NCI-H748 treated with DMSO at 0.1 percent for 48 hours (cell line): Measurements from ENCODE around the gene EXPH5.

Experiments used
- DNase-seq: peaks from one replicate; lab custom pipeline; 2025; lab: John Stamatoyannopoulos, UW

Gene EXPH5

DNA sequence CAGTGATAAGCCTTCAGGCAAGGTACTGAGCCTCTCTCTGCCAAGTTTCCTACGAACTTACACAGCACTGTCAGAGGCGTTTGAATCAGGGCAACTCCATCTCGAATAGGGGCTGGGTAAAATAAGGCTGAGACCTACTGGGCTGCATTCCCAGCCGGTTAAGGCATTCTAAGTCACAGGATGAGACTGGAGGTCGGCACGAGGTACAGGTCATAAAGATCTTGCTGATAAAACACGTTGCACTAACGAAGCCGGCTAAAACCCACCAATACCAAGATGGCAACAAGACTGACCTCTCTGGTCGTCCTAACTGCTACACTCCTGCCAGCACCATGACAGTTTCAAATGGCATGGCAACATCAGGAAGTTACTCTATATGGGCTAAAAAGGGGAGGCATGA lies 75.0 kb downstream of the EXPH5 start:
- no peak for DNase-seq

DNA sequence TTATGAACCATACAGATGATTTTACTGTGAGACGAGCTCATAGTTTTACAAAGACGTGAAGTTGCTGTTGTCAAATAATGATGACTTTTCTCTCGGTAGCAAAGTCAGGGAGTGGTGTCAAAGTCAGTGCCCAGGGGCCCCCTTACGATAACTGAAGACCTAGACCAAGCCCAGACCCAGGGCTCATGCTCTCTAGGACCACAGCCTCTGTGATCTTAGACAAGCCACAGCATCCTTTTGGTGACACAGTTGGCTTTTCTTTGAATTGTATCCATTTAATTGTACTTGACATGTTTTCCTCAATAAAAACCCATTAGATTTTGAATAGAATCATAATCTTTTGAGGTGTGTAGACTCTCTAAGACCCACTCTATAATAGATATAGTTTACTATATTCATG lies 77.4 kb downstream of the EXPH5 start:
- DNase-seq, result no peak

- DNase-seq, result no peak
Observed at GRCh38 chr11:108512708-108513107, 80.9 kb downstream of the EXPH5 start.

- no peak for DNase-seq
Observed at GRCh38 chr11:108511851-108512474, 81.6 kb downstream of the EXPH5 start.

- DNase-seq, result no peak
Observed at GRCh38 chr11:108508653-108509593, 84.6 kb downstream of the EXPH5 start.

GRCh38 chr11:108501396-108501795 lies 92.2 kb downstream of the EXPH5 start:
- no peak for DNase-seq

DNA sequence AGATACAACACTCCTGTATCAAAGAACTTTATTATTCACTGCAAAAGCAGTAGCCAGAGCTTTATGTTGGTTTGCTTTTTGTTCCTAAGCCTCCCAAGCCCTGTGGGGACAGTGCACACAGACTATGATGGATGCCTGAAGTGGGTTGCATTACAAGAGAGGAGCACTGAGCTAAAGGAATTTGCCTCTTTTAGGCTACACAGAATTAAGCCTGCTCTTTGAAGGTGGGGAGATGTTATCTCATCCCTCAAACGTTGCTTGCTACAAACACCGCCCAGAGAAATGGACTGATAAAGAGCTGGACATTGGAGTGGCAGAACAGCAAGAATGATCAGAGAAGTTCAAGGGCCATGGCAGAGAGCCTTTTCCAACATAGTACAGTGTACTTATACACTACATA lies 92.8 kb downstream of the EXPH5 start:
- no peak for DNase-seq

- DNase-seq, result no peak
Observed at GRCh38 chr11:108500169-108500568, 93.4 kb downstream of the EXPH5 start.

GRCh38 chr11:108498816-108499408 lies 94.7 kb downstream of the EXPH5 start:
- DNase-seq, result no peak

DNA sequence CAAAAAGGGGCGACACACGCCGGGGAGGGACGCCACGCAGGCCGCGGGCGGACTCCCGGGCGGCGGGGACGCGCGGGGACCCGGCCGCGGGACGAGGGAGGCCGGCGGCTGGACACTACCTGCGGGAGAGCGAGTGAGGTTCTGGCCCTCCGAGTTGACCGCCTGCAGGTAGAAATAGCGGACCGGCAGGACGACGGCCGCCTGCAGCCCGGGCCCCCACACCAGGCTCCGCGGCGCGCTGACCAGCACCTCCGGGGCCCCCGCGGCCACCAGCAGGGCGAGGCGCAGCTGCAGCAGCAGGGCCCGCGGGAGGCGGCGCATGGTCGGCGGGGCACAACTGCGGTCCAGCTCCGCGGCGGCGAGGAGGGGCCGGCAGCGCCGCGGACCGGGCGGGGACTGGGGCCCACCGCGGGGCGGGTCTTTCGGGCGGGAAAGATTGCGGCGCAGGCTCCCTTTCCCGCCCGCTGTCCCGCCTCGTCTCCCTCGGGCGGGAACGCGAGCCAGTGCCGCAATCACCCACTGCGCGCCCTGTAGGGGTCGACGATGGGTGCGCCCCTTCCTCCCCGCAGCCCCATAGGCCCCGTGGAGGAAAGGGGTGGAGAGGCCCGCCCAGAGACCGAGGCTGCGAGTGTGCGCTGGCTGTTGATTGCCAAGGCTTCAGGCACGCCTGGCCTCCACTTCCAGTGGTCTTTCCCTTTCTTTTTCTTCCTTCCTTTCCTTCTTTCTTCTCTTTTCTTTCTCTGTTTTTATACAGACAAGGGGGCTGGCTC lies 95.3 kb downstream of the EXPH5 start, which contains the start of gene POGLUT3:
TSS of gene POGLUT3 (minus strand) at position 339 of the 770 bp plus-strand sequence. CDS start at position 321, 18 bp downstream.
- DNase-seq, result no peak

- peak; percentile 21 for DNase-seq
Observed at GRCh38 chr11:108497317-108498045, 96.1 kb downstream of the EXPH5 start.

DNA sequence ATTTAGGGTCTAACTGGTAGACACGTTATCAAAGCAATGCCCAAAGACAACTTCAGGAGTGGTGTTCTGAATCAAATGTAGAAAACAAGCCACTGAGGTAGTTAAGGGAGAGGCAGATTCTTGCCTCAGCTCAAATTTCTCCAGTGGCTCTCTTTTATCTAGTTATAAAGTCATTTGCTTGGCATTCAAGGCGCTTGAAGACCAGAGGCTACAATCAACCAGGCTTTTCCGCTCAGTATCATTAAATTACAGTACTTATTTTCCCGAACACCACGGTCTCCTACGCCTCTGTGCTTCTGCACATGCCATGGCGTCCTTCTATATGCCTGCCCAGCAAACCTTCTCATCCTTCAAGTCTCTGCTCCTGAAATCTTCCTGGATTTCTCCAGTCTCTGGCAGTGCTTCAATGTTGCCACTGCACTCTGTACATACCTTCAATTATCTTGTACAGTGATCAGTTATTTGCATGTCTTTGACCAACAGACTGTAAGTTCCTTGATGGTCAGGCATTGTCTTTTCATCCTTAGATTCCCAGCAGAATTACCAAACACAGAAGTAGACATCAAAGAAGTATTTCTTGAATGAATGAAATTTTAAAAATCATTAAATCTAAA lies 96.8 kb downstream of the EXPH5 start:
- DNase-seq, result no peak

DNA sequence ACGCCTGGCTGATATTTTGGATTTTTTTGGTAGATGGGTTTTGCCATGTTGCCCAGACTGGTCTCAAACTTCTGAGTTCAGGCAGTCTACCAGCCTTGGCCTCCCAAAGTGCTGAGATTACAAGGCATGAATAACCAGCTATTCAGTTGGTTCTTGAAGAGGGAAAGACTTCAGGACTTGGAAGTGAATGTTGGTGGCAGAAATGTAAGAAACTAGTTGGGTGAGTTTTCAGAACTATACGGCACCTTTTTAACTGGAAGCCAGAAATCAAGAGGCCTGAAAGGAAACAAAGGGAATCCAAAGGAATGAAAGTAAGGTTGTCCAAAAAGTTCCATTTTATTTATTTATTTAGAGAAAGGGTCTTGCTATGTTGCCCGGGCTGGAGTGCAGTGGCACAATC lies 98.2 kb downstream of the EXPH5 start:
- DNase-seq, result no peak

- DNase-seq, result no peak
Observed at GRCh38 chr11:108494182-108494581, 99.4 kb downstream of the EXPH5 start.

GRCh38 chr11:108491936-108492335 lies 101.6 kb downstream of the EXPH5 start:
- DNase-seq, result no peak

GRCh38 chr11:108486828-108487227 lies 106.7 kb downstream of the EXPH5 start:
- no peak for DNase-seq

GRCh38 chr11:108486331-108486730 lies 107.2 kb downstream of the EXPH5 start:
- DNase-seq, result no peak

DNA sequence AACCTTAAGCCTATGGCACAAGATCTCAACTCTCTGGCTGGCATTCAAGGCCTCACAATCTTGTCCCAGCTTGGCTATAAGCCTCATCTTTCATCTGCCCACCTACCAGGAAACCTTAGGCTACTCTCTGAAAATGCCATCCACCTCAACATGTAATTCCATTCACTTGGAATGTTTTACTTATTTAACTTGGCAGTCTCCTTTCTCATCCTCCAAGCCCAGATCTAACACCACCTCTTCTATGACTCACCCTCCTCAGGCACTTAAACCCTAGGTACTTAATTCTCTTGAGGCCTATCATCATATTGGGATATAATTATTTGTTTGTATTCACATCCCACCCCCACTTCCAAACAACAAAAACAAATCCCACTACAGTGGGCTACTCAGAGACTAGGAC lies 110.4 kb downstream of the EXPH5 start:
- DNase-seq, result no peak

DNA sequence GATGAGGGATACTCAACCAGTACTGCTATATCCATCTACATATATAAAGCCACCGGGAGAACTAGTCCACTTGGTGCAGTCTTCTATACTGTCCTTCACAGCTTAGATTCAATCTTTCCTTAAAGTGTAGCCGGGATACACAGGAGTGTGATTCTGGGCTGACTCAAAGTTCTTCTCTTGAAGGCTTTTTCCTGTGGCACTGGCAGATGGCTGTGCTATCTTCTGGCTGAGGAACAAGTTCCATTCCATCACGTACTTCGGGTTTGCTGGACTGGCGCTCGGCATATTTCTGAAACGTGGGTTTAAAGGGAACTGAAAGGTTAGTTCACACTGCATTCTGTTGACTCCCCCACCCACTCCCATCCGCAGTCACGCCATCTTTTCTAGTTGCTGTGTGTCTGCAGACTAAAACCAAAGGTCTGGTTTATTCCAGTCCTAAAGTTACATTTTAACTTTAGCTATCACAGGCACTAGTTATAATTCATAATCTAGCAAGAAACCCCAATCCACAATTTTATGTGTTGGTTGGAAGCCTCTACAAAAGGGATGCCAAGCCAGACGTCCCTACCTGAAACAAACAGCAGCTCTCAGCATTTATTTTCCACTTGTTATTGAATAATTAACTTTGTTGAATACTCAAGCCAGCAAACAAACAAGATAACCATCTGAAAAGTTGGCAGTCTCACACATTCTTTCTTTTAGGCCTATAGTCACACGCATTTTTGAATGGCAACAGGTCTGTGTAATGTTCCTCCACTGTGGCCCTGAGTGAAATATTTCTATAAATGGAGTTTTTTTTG lies 118.7 kb downstream of the EXPH5 start:
- DNase-seq, result no peak

DNA sequence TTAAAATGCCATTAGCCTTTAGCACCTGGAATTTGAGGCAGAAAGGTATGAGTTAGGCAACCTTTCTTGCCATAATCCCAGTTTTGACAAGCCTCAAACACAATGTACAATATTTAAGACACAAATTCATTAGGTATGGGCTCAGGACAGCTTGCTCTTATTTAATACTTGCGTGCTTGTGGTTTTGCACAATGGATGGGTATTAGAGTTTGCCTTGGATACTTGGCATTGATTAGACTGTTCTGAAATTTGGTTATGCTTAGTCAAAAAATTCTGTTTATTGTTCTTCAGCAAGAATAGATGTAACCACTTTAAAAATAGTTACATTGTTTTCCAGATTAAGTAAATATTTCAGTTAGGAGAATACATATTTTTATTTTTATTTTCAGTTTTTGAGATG lies 120.9 kb downstream of the EXPH5 start:
- no peak for DNase-seq
